HG03354 (cell line): ENCODE measurements around the gene ATXN3L.

ENCODE experiments used
- ATAC-seq: cut with Tn5 transposase; IDR thresholded peaks from one replicate; pipeline ENCODE4 v1.9.1; 2021; ENCODE audit warnings: mild to moderate bottlenecking; ENCODE audit not compliant: unreplicated experiment, poor library complexity, severe bottlenecking

Gene ATXN3L

DNA sequence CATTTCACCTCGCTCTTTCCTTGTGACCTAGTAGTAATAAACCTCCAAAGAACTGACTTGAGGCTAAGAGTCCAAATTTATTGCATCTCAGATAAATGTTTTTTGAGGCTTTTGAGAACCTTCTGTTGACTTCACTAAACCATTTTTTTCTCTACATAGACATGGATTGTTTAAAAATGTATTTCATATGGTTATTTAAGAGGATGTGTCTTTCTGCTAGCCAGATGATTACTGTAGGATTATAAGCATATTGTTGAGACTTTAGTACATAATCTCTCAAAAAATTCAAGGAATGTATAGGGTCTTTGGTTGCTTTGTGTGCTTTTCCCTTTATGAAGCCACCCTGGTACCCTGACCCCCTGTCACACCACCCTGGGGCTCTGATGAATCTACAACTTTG lies 44.8 kb downstream of the ATXN3L start:
- ATAC-seq: no peak

DNA sequence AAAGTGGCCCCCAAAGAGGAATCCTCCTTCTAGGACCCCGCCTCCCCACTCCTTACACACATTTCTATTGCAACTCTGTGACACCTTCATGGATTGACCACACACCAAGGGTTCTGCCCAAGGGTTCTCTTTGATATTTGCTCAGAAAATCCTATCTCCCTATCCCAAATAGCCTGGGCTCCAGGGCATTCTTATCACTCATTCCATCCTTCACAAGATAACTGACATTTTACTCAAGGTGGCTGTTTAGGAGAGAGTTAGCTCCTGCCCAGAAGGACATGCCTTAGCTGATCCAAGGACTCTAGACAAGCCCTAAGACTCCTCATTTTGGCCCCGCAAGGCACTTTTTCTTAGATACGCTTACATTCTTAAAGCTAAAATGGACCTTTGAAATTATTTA lies 47.4 kb downstream of the ATXN3L start:
- no peak for ATAC-seq

GRCh38 chrX:13271511-13271910 lies 48.3 kb downstream of the ATXN3L start:
- no peak for ATAC-seq

GRCh38 chrX:13270360-13270759 lies 49.5 kb downstream of the ATXN3L start:
- no peak for ATAC-seq

DNA sequence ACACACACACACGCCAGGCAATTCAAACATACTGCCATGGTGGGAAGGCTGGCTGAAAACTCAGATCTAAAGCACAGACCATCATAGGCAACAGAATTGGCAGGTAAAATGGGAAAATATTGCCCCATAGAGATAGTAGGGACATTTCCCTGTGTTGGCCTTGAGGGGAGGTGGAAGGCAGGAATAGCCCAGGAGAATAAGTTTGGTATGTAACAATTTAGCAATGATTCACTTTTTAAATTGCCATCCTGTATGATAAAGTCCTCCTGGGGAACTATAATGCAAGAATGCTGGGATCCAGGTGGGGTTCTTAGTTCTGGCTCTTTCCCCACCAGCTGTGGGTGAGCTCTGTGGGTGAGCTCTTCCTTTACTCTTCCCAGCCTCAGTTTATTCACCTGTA lies 51.0 kb downstream of the ATXN3L start:
- no peak for ATAC-seq
